SK-N-SH (cell line): Measurements from ENCODE around the gene SSR1. TPM values are rescaled to one million over a fixed set of nuclear protein-coding genes. Genes with fewer than 3 reads are reported as not detected.

ENCODE experiments used
- CTCF ChIA-PET: fragments of 300-600, 350-600 bp; formaldehyde crosslinking; extraction: SDS; loops from one replicate; lab custom pipeline; 2021; lab: Yijun Ruan, JAX
- POLR2A ChIA-PET: fragments of 350-600 bp; sonication (Branson Sonifier 250); formaldehyde crosslinking; extraction: SDS; loops from one replicate; lab custom pipeline; 2020; ENCODE audit warnings: antibody characterized with exemption, inconsistent platforms; lab: Yijun Ruan, JAX
- DNase-seq: peaks from one replicate; pipeline ENCODE4 v3.0.0; 2012
- H2AFZ ChIP-seq: fragments of 200-600 bp; sonication (generic); 2 replicates; pipeline ENCODE4 v1.8.1; 2016; ENCODE audit warnings: antibody characterized with exemption, mild to moderate bottlenecking, low read depth
- H3F3A ChIP-seq: fragments of 200-600 bp; sonication (generic); replicated peaks from 2 replicates; pipeline ENCODE3; 2016; ENCODE audit warnings: antibody characterized with exemption, mild to moderate bottlenecking; ENCODE audit not compliant: insufficient read depth
- H3K27ac ChIP-seq, 2 experiments: fragments of 200-500 bp in 1 of 2; fragments of 200-600 bp in 1 of 2; sonication (Bioruptor generic) in 1 of 2; sonication (generic), shearing (Covaris generic) in 1 of 2; 2 replicates each; pipeline versions ENCODE4 v1.5.1 to v1.6.1; 2014 to 2016; ENCODE audit warnings: low read depth in 2 of 2, inconsistent platforms in 1 of 2, low read length in 1 of 2, mild to moderate bottlenecking in 1 of 2, mixed read lengths in 1 of 2
- H3K27me3 ChIP-seq: fragments of 200-600 bp; sonication (generic), shearing (Covaris generic); 2 replicates; pipeline ENCODE4 v1.6.1; 2016; ENCODE audit warnings: mixed run types; ENCODE audit not compliant: insufficient read depth
- H3K36me3 ChIP-seq, 2 experiments: fragments of 200-500 bp in 1 of 2; fragments of 200-600 bp in 1 of 2; sonication (Bioruptor generic) in 1 of 2; sonication (generic) in 1 of 2; replicated peaks in 1 of 2; 2 replicates each; pipeline versions ENCODE3 to v1.5.1; 2014 to 2016; ENCODE audit warnings: low read length in 1 of 2, mild to moderate bottlenecking in 1 of 2; ENCODE audit not compliant: insufficient read depth in 2 of 2, control insufficient read depth in 1 of 2
- H3K4me1 ChIP-seq, 2 experiments: fragments of 200-500 bp in 1 of 2; fragments of 200-600 bp in 1 of 2; sonication (Bioruptor generic) in 1 of 2; sonication (generic), shearing (Covaris generic) in 1 of 2; 2 replicates each; pipeline versions ENCODE4 v1.5.1 to v1.6.1; 2014 to 2016; ENCODE audit warnings: low read depth in 1 of 2, low read length in 1 of 2, mixed run types in 1 of 2; ENCODE audit not compliant: insufficient read depth in 2 of 2, control insufficient read depth in 1 of 2
- H3K4me2 ChIP-seq: fragments of 200-600 bp; sonication (generic), shearing (Covaris generic); 2 replicates; pipeline ENCODE4 v1.6.1; 2017; ENCODE audit warnings: mixed run types
- H3K4me3 ChIP-seq, 2 experiments: fragments of 200-500 bp in 1 of 2; fragments of 200-600 bp in 1 of 2; sonication (Bioruptor generic) in 1 of 2; sonication (generic), shearing (Covaris generic) in 1 of 2; 2 replicates each; pipeline versions ENCODE4 v1.5.1 to v1.8.1; 2014 to 2016; ENCODE audit warnings: low read depth in 2 of 2, inconsistent platforms in 1 of 2, low read length in 1 of 2, mild to moderate bottlenecking in 1 of 2, mixed read lengths in 1 of 2, moderate library complexity in 1 of 2
- H3K79me2 ChIP-seq: fragments of 200-600 bp; sonication (generic); 2 replicates; pipeline ENCODE4 v1.8.1; 2017; ENCODE audit warnings: mild to moderate bottlenecking; ENCODE audit not compliant: insufficient read depth
- H3K9ac ChIP-seq: fragments of 200-600 bp; sonication (generic); 2 replicates; pipeline ENCODE4 v1.6.1; 2017; ENCODE audit warnings: mixed run types
- H3K9me2 ChIP-seq: fragments of 200-600 bp; sonication (generic); 2 replicates; pipeline ENCODE4 v1.6.1; 2017; ENCODE audit warnings: mixed run types
- H3K9me3 ChIP-seq: fragments of 200-600 bp; sonication (generic); 2 replicates; pipeline ENCODE4 v1.6.1; 2017; ENCODE audit warnings: mixed run types, mild to moderate bottlenecking, moderate library complexity
- H4K20me1 ChIP-seq: fragments of 200-600 bp; sonication (generic); 2 replicates; pipeline ENCODE4 v1.6.1; 2017; ENCODE audit warnings: mild to moderate bottlenecking, mixed run types; ENCODE audit not compliant: insufficient read depth
- EP300 ChIP-seq, 2 experiments: IDR thresholded peaks; 2 replicates each; pipeline versions ENCODE4 v1.4.0 to v1.6.1; 2012; ENCODE audit warnings: borderline replicate concordance in 1 of 2, low read depth in 1 of 2, low read length in 1 of 2
- EZH2phosphoT487 ChIP-seq: fragments of 200-600 bp; sonication (generic); IDR thresholded peaks from 2 replicates; pipeline ENCODE4 v1.6.1; 2017; ENCODE audit warnings: low read depth, mixed run types, mild to moderate bottlenecking, antibody characterized with exemption, moderate library complexity, borderline replicate concordance
- FOSL2 ChIP-seq: IDR thresholded peaks from 2 replicates; pipeline ENCODE4 v1.4.0; 2012; ENCODE audit warnings: low read depth, mild to moderate bottlenecking, moderate library complexity, borderline replicate concordance
- NFIC ChIP-seq: IDR thresholded peaks from 2 replicates; pipeline ENCODE4 v1.4.0; 2012; ENCODE audit warnings: borderline replicate concordance
- NRF1 ChIP-seq: IDR thresholded peaks from 2 replicates; pipeline ENCODE4 v1.6.1; 2012; ENCODE audit warnings: low read depth, mild to moderate bottlenecking, low read length
- RFX5 ChIP-seq: IDR thresholded peaks from 2 replicates; pipeline ENCODE4 v1.6.1; 2012; ENCODE audit warnings: mild to moderate bottlenecking, improper control_type of control experiment, low read length
- SIN3A ChIP-seq: IDR thresholded peaks from 2 replicates; pipeline ENCODE4 v1.6.1; 2012; ENCODE audit warnings: low read depth, mild to moderate bottlenecking, low read length, moderate library complexity, borderline replicate concordance
- TCF12 ChIP-seq: IDR thresholded peaks from 2 replicates; pipeline ENCODE4 v1.4.0; 2012
- WGBS: methylation state at CpG from one replicate; pipeline ENCODE4 v1.1.6; 2017; ENCODE audit warnings: low lambda C conversion rate; 5-methylcytosine and 5-hydroxymethylcytosine counted together
- polyA plus RNA-seq, 3 experiments: library from polyadenylated mRNA; depleted of rRNA; stranded (reverse); fragments of >200 nt; gene quantifications; 2 replicates each; pipeline ENCODE4 v1.2.3, GENCODE V29; 2012
- TF ChIP-seq, protein P1 (sequence below): fragments of 200-600 bp; sonication (generic); IDR thresholded peaks from 2 replicates; pipeline ENCODE4 v1.6.1; 2017; ENCODE audit warnings: antibody characterized with exemption, mild to moderate bottlenecking, moderate library complexity
- TF ChIP-seq, protein P2 (sequence below): fragments of 150-350 bp; IDR thresholded peaks from 2 replicates; pipeline ENCODE4 v1.6.1; 2017; ENCODE audit warnings: antibody characterized with exemption, low read length, low read depth, borderline replicate concordance
- TF ChIP-seq, protein P3 (sequence below): IDR thresholded peaks from 2 replicates; pipeline ENCODE4 v1.4.0; 2012; ENCODE audit warnings: low read depth
- TF ChIP-seq, protein P4 (sequence below): IDR thresholded peaks from 2 replicates; pipeline ENCODE4; 2012

The SSR1 gene
- polyA plus RNA-seq, 1 of the 3 experiments (the other 2 are of a cell fraction): 50.7 TPM

DNA sequence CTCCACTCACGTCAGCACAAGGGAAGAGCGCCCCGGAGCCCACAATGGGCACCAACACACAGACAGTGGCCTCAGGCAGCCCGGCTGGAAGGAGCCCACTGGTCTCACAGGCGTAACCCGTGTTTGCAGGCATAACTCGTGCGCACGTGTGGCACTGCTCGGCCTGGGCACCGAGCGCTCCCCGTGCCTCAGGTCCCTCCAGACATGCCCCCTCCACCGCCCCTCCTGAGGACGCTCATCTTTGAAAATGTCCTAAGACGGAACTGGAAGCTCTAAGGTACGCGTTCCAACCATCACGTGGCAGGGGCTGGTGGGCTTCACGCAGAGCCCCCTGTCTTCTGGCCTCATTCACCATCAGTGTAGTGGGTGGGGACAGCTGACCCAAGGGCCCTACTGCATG is 44.6 kb downstream of the SSR1 start:
- no peak overlapping the region for H3K27ac ChIP-seq
- no peak overlapping the region for H2AFZ ChIP-seq
- H3K79me2 ChIP-seq: no peaks in the 10 kb centered on the region
- H3K4me2 ChIP-seq: no peak overlapping the region
- H3K4me3 ChIP-seq: no peak overlapping the region
- H3K9ac ChIP-seq: no peak overlapping the region
- DNase-seq: no peak
- no peaks in the 10 kb centered on the region for H3F3A ChIP-seq
- peaks cover 6 to 12% of the 10 kb centered on the region in 2 experiments; a peak in 2 of 4 replicates for H3K4me1 ChIP-seq
- TF ChIP-seq, protein P1, sequence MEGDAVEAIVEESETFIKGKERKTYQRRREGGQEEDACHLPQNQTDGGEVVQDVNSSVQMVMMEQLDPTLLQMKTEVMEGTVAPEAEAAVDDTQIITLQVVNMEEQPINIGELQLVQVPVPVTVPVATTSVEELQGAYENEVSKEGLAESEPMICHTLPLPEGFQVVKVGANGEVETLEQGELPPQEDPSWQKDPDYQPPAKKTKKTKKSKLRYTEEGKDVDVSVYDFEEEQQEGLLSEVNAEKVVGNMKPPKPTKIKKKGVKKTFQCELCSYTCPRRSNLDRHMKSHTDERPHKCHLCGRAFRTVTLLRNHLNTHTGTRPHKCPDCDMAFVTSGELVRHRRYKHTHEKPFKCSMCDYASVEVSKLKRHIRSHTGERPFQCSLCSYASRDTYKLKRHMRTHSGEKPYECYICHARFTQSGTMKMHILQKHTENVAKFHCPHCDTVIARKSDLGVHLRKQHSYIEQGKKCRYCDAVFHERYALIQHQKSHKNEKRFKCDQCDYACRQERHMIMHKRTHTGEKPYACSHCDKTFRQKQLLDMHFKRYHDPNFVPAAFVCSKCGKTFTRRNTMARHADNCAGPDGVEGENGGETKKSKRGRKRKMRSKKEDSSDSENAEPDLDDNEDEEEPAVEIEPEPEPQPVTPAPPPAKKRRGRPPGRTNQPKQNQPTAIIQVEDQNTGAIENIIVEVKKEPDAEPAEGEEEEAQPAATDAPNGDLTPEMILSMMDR: no peak
- TF ChIP-seq, protein P2, sequence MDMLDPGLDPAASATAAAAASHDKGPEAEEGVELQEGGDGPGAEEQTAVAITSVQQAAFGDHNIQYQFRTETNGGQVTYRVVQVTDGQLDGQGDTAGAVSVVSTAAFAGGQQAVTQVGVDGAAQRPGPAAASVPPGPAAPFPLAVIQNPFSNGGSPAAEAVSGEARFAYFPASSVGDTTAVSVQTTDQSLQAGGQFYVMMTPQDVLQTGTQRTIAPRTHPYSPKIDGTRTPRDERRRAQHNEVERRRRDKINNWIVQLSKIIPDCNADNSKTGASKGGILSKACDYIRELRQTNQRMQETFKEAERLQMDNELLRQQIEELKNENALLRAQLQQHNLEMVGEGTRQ: no peak
- TF ChIP-seq EZH2phosphoT487: no peak
- TF ChIP-seq, all 33 proteins: peak for 0
- Histone ChIP-seq H3K9me2 (no peaks in the 10 kb centered on the region), H4K20me1 (no peaks in the 10 kb centered on the region), H3K9me3 (no peaks in the 10 kb centered on the region), H3K27me3 (no peaks in the 10 kb centered on the region), H3K36me3 (no peaks in the 10 kb centered on the region)
- CTCF ChIA-PET: interaction anchor here (1.6 kb wide), 1 partner anchor 24 kb away, joined by 6 read pairs; no protein-coding TSS in a partner anchor
- WGBS: 94% methylated on average over 13 of the region's 20 CpGs
- POLR2A ChIA-PET: no interaction called here

DNA sequence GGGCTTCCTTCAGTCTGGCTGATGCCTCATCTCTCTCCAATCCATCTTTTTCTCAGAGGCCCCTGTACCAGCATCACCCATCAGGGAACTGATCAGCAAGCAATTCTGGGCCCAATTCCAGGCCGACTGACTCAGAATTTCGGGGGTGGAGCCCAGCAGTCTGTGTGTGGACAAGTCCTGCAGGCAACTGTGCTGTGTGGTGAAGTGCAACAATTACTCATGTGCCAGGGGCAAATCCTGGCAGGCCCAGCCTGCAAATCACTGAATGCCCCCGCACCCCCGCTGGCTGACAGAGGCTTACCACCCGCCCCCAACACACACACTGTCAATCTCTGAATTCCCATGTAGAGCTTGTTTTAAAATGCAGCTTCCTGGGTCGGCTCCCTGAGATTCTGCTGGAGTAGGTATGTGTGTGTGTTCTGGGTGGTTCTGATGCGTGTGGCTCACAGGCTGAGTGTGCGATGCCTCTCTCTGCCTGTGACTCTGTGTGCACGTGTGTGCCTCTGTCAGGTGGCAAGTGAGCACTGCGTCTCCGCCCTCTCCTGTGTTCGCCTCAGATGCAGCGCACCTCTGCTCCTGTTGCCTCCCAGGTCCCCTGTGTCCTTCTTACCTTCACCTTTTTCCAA is 45.4 kb downstream of the SSR1 start:
- ChIA-PET CTCF (interaction anchor here (1.6 kb wide), 1 partner anchor 24 kb away, joined by 6 read pairs; no protein-coding TSS in a partner anchor), POLR2A (no interaction called here)
- Histone ChIP-seq H3K4me2 (peak overlapping the region; percentile 44; the same call in 1 of the 2 replicates), H3K9me3 (no peaks in the 10 kb centered on the region), H3K4me1 (peaks cover 6 to 12% of the 10 kb centered on the region in 2 experiments; a peak in 2 of 4 replicates), H3K79me2 (no peaks in the 10 kb centered on the region), H3K27me3 (no peaks in the 10 kb centered on the region), H4K20me1 (no peaks in the 10 kb centered on the region), H3K9ac (no peak overlapping the region), H2AFZ (peak overlapping the region; percentile 33; the same call in 1 of the 2 replicates), H3K36me3 (no peaks in the 10 kb centered on the region), H3F3A (no peaks in the 10 kb centered on the region), H3K27ac (peak overlapping the region in 1 of 2 experiments; percentile 38; a peak in 1 of 4 replicates), H3K9me2 (no peaks in the 10 kb centered on the region), H3K4me3 (no peak overlapping the region)
- WGBS: 49% methylated on average over 11 of the region's 13 CpGs
- TF ChIP-seq NRF1 (no peak), EP300 (IDR thresholded peaks at IDR 0.05; ENCODE audit: borderline replicate concordance in 1 of 2, low read depth in 1 of 2, low read length in 1 of 2) (peak in 1 of 2 experiments; percentile 45; a peak in 1 of 4 replicates), NFIC (peak; percentile 89), SIN3A (peak; percentile 49; the same call in 1 of the 2 replicates), TCF12 (peak; percentile 60; the same call in 1 of the 2 replicates), RFX5 (no peak), FOSL2 (peak; percentile 78; the same call in 1 of the 2 replicates)
- TF ChIP-seq, protein P3, sequence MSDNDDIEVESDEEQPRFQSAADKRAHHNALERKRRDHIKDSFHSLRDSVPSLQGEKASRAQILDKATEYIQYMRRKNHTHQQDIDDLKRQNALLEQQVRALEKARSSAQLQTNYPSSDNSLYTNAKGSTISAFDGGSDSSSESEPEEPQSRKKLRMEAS: peak; percentile 58
- TF ChIP-seq, protein P4, sequence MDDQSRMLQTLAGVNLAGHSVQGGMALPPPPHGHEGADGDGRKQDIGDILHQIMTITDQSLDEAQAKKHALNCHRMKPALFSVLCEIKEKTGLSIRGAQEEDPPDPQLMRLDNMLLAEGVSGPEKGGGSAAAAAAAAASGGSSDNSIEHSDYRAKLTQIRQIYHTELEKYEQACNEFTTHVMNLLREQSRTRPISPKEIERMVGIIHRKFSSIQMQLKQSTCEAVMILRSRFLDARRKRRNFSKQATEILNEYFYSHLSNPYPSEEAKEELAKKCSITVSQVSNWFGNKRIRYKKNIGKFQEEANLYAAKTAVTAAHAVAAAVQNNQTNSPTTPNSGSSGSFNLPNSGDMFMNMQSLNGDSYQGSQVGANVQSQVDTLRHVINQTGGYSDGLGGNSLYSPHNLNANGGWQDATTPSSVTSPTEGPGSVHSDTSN: peak; percentile 89
- DNase-seq: peak; percentile 64
